Measurements from ENCODE around the gene WTIP.

- TF ChIP-seq CTCF (IDR thresholded peaks at IDR 0.05) (no peak), POLR2A (IDR thresholded peaks at IDR 0.05) (no peak)
Observed at GRCh38 chr19:34448191-34448590, 33.4 kb upstream of the WTIP start.
